Testis (tissue), 2 donors: Measurements from ENCODE around the gene ABRACL.

Experiments
- POLR2A ChIP-seq: fragments of 450-650 bp; IDR thresholded peaks from one replicate; pipeline ENCODE4 v1.6.1; 2017; ENCODE audit warnings: antibody characterized with exemption, mild to moderate bottlenecking, moderate library complexity
- TF ChIP-seq, protein P1 (sequence below), 3 experiments: fragments of 450-650 bp in 2 of 3; fragments of 200-600 bp in 1 of 3; sonication (generic) in 1 of 3; IDR thresholded peaks; one replicate each; pipeline ENCODE4 v1.5.1; 2016 to 2019; ENCODE audit warnings: antibody characterized with exemption in 3 of 3, mild to moderate bottlenecking in 2 of 3, moderate library complexity in 1 of 3

DNA sequence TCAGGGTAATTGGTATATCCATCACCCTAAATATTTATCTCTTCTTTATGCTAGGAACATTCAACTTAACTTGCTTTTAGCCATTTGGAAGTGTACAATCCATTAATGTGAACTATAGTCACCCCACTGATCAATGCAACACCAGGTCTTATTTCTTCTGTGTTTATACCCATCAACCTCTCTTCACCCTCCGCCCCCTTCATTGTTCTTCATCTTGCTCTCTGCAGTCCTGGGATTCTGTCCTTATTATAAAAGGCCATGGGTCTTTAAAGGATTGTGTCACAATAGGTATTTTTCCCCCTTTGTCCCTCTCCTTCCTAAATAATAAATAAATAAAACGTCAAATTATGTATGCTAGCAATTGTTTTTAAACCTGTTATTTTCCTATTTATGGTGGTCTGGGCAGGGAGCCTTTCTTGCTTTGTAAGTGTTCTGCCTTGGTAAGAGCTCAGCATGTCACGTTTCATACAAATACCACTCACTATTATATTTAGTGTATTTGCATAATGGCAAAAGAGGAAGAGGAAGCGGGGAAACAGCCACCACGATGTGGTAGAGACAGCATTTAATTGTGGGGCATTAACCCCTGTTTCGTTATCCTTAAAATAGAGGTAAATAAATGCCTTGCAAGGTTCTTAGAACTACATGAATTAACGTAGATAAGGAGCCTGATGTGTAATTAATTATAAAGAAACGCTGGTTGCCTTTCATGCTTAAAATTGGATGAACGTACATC lies 1.9 kb downstream of the ABRACL start:
- TF ChIP-seq, protein P1, sequence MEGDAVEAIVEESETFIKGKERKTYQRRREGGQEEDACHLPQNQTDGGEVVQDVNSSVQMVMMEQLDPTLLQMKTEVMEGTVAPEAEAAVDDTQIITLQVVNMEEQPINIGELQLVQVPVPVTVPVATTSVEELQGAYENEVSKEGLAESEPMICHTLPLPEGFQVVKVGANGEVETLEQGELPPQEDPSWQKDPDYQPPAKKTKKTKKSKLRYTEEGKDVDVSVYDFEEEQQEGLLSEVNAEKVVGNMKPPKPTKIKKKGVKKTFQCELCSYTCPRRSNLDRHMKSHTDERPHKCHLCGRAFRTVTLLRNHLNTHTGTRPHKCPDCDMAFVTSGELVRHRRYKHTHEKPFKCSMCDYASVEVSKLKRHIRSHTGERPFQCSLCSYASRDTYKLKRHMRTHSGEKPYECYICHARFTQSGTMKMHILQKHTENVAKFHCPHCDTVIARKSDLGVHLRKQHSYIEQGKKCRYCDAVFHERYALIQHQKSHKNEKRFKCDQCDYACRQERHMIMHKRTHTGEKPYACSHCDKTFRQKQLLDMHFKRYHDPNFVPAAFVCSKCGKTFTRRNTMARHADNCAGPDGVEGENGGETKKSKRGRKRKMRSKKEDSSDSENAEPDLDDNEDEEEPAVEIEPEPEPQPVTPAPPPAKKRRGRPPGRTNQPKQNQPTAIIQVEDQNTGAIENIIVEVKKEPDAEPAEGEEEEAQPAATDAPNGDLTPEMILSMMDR (IDR thresholded peaks at IDR 0.05): no peak
- no peak for TF ChIP-seq POLR2A
